NCI-H774 (cell line): ENCODE data around the gene GALNT6.

Experiments
- DNase-seq: peaks from one replicate; lab custom pipeline; 2025; lab: John Stamatoyannopoulos, UW

GALNT6 gene

GRCh38 chr12:51406290-51406689, 15.1 kb upstream of the GALNT6 start:
- no peak for DNase-seq

- no peak for DNase-seq
Observed at GRCh38 chr12:51405801-51406207, 14.6 kb upstream of the GALNT6 start.

GRCh38 chr12:51404627-51405026, 13.4 kb upstream of the GALNT6 start:
- no peak for DNase-seq

- no peak for DNase-seq
Observed at GRCh38 chr12:51403681-51404136, 12.5 kb upstream of the GALNT6 start.

- no peak for DNase-seq
Observed at GRCh38 chr12:51403159-51403558, 12.0 kb upstream of the GALNT6 start.

GRCh38 chr12:51401900-51402299, 10.7 kb upstream of the GALNT6 start:
- DNase-seq = no peak

GRCh38 chr12:51401486-51401885, 10.3 kb upstream of the GALNT6 start:
- DNase-seq = no peak

GRCh38 chr12:51401020-51401419, 9.8 kb upstream of the GALNT6 start:
- no peak for DNase-seq

GRCh38 chr12:51399891-51400290, 8.7 kb upstream of the GALNT6 start:
- DNase-seq = no peak

GRCh38 chr12:51397670-51398069, 6.5 kb upstream of the GALNT6 start:
- no peak for DNase-seq

- DNase-seq = no peak
Observed at GRCh38 chr12:51395283-51396230, 4.4 kb upstream of the GALNT6 start.

- no peak for DNase-seq
Observed at GRCh38 chr12:51393676-51394545, 2.7 kb upstream of the GALNT6 start.

- peak; percentile 18 for DNase-seq
Observed at GRCh38 chr12:51392556-51393237, 1.5 kb upstream of the GALNT6 start.

GRCh38 chr12:51390891-51391282, 319 bp downstream of the GALNT6 start:
- no peak for DNase-seq

- no peak for DNase-seq
Observed at GRCh38 chr12:51390457-51390856, 749 bp downstream of the GALNT6 start.

GRCh38 chr12:51389302-51389999, 1.8 kb downstream of the GALNT6 start:
- no peak for DNase-seq

GRCh38 chr12:51388846-51389245, 2.4 kb downstream of the GALNT6 start:
- no peak for DNase-seq

GRCh38 chr12:51388069-51388799, 3.0 kb downstream of the GALNT6 start:
- no peak for DNase-seq

GRCh38 chr12:51386351-51386750, 4.9 kb downstream of the GALNT6 start:
- DNase-seq = no peak

GRCh38 chr12:51383269-51383905, 7.8 kb downstream of the GALNT6 start:
- DNase-seq = no peak
